GM13977 (cell line): ENCODE data around the gene ASMT.
A peak's percentile ranks its signal among the peaks of the same experiment; 100 is the strongest.
"Not testable (repeated sequence)": the region's sequence is repeated elsewhere in the genome, so short reads cannot be mapped to it uniquely, and the experiment has no call there.

Source experiments
- DNase-seq: peaks from one replicate; pipeline ENCODE4 v3.0.0; 2012; ENCODE audit warnings: low spot score
- in situ Hi-C: fragments of 300-500 bp; cut with MboI; formaldehyde crosslinking; loops from one replicate; pipeline ENCODE4 v1.12.0; 2022; ENCODE audit warnings: low sequenced_read_pairs, low pct_unique_long_range_greater_than_20kb, mixed read lengths, inconsistent platforms; ENCODE audit not compliant: unreplicated experiment
- TF ChIP-seq, protein P1 (sequence below): IDR thresholded peaks from 2 replicates; pipeline ENCODE4 v1.5.1; 2012; ENCODE audit warnings: mild to moderate bottlenecking, control low read depth; ENCODE audit not compliant: insufficient read depth; ENCODE audit errors: extremely low read depth, missing control alignments

The ASMT gene, protein sequence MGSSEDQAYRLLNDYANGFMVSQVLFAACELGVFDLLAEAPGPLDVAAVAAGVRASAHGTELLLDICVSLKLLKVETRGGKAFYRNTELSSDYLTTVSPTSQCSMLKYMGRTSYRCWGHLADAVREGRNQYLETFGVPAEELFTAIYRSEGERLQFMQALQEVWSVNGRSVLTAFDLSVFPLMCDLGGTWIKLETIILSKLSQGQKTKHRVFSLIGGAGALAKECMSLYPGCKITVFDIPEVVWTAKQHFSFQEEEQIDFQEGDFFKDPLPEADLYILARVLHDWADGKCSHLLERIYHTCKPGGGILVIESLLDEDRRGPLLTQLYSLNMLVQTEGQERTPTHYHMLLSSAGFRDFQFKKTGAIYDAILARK

DNA sequence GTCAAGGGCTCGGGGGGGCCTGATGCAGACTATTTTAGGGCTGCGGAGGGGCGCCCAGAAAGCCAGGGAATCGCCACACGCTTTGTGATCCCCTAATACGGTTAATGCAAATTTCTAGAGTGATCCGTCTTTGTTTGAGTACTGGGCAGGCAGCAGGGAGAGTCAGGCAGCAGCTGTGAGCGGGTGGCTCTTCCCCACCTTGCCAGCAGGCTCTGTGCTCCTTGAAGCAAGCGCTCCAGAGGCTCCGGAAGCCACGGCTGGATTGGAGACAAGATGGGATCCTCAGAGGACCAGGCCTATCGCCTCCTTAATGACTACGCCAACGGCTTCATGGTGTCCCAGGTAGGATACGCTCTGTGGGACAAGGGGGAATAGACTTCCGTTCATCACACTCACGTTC is at the start of gene ASMT:
Gene ASMT (plus strand): TSS at position 133 of the 400 bp plus-strand sequence. CDS start 141 bp downstream, at position 274.
- TF ChIP-seq, protein P1, sequence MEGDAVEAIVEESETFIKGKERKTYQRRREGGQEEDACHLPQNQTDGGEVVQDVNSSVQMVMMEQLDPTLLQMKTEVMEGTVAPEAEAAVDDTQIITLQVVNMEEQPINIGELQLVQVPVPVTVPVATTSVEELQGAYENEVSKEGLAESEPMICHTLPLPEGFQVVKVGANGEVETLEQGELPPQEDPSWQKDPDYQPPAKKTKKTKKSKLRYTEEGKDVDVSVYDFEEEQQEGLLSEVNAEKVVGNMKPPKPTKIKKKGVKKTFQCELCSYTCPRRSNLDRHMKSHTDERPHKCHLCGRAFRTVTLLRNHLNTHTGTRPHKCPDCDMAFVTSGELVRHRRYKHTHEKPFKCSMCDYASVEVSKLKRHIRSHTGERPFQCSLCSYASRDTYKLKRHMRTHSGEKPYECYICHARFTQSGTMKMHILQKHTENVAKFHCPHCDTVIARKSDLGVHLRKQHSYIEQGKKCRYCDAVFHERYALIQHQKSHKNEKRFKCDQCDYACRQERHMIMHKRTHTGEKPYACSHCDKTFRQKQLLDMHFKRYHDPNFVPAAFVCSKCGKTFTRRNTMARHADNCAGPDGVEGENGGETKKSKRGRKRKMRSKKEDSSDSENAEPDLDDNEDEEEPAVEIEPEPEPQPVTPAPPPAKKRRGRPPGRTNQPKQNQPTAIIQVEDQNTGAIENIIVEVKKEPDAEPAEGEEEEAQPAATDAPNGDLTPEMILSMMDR = no peak
- in situ Hi-C loops = no loop called here
- no peak for DNase-seq

DNA sequence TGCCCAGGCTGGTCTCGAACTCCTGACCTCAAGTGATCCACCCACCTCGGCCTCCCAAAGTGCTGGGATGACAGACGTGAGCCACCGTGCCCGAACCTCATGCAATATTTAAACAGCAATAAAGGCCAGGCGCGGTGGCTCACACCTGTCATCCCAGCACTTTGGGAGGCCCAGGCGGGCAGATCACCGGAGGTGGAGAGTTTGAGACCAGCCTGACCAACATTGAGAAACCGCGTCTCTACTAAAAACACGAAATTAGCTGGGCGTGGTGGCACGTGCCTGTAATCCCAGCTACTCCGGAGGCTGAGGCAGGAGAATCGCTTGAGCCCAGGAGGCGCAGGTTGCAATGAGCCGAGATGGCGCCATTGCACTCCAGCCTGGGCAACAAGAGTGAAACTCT is 40.7 kb upstream of the ASMT start:
- DNase-seq, in situ Hi-C loops: not testable (repeated sequence)

DNA sequence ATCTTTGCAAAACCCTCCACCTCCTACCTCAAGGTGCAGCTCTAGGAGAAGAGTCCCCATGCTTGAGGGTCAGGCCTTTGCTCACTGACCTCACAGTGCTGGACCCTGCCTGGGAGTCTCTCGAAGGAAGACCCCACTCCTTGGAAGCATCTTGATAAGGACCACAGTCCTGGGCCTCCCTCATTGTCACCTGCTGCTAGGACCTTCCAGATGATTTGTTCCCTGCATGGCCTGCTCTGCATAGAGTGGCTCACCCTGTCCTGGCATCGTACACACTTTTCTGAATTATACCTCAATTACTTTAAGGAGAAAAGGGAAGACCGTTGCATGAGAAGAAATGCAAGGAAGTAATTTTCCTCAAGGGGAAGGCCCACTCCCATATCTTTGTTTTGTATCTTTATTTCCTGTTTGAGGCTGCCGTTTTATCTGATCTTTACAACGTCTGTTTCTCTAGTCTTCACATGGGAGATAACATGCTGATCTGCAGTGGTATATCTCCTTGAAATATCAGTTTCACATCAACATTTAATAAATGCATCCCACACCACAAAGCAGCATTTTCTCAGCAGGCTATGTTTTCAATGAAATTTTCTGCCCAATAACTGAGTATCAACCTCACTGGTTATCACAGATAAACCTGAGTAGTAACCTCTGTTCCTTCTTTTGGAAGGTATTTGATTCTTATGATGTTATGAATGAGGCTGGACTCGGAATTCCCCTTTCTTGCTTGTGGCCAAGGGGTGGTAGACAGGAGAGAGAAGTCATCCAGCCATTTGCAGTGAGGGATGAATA is 38.5 kb upstream of the ASMT start:
- in situ Hi-C loops = no loop called here
- no peak for DNase-seq
- TF ChIP-seq, protein P1 = no peak

DNA sequence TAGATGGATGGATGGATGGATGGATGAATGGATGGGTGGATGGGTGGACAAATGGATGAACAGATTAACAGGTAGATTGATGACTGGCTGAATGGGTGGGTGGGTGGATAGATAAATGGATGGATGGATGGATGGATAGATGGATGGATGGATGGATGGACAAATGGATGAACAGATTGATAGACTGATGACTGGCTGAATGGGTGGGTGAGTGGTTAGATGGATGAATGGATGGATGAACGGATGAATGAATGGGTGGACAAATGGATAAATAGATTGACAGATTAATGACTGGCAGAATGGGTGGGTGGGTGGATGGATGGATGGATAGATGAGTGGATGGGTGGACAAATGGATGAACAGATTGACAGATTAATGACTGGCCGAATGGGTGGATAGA is 37.0 kb upstream of the ASMT start:
- in situ Hi-C loops = no loop called here
- no peak for DNase-seq
- TF ChIP-seq, protein P1 = no peak

DNA sequence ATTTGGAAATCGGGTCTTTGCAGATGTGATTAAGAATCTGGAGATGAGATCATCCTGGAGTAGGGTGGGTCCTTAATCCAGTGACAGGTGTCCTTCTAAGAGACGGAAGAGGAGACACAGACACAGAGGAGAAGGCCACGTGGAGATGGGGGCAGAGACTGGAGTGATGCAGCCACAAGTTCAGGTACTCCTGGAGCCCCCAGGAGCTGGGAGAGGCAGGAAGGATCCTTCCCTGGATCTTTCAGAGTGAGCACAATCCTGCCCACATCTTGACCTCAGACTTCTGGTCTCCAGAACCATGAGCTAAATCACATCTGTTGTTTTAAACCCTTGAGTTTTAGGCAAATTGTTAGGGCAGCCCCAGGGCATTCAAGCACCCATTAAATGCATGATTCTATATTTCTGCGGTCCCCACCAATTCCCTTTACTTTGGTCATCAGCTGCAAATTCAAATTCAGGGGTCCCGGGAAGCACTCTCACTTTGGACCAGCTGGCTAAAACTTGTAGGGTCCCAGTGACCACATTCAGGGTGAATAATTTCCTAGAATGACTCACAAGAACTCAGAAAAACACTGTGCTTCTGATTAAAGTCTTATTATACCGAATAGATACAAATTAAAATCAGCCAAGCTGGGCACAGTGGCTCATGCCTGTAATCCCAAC is 36.2 kb upstream of the ASMT start:
- in situ Hi-C loops = no loop called here
- TF ChIP-seq, protein P1 = no peak
- DNase-seq = no peak

DNA sequence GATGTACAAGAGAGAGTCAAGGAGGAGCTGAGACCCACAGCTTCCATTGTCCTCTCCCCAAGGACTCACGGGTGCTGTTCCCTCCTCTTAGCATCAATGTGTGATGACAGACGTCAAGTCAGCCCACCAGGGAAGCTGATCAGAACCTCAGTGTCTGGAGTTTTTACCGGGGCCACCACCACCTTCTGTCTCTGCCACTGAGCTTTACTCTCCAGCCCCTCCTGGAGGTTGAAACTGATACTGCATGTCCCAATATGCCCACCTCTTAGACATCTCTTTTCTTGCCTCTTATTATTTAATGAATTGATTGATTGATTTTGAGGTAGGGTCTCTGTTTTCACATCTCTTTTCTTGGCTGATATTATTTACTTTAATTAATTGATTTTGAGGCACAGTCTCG is 33.7 kb upstream of the ASMT start:
- DNase-seq = peak; percentile 49
- TF ChIP-seq, protein P1 = peak; percentile 73
- in situ Hi-C loops = no loop called here
